ENCODE results near the gene TXNDC11. TPM values are rescaled to one million over a fixed set of nuclear protein-coding genes. Genes with fewer than 3 reads are reported as not detected.

TXNDC11 gene
- total RNA-seq, 1 donor from 2014 or later = 19.6 TPM

GRCh38 chr16:11636172-11636721 lies 106.4 kb downstream of the TXNDC11 start:
- Mint-ChIP-seq H3K4me3 (ENCODE audit: unreplicated experiment) (no peak overlapping the region), H3K4me1 (ENCODE audit: unreplicated experiment) (no peaks in the 10 kb centered on the region), H3K36me3 (ENCODE audit: low read depth, unreplicated experiment) (no peaks in the 10 kb centered on the region), H3K27ac (ENCODE audit: unreplicated experiment) (no peak overlapping the region), H3K27me3 (ENCODE audit: unreplicated experiment) (peaks cover 1% of the 10 kb centered on the region), H3K9me3 (ENCODE audit: unreplicated experiment) (no peaks in the 10 kb centered on the region)
- no peak for DNase-seq (ENCODE audit: low spot score)
- no peak for TF ChIP-seq CTCF (IDR thresholded peaks at IDR 0.05; ENCODE audit: unreplicated experiment)

- Mint-ChIP-seq H3K27me3 (ENCODE audit: unreplicated experiment) (peaks cover 1% of the 10 kb centered on the region), H3K27ac (ENCODE audit: unreplicated experiment) (no peak overlapping the region), H3K4me3 (ENCODE audit: unreplicated experiment) (no peak overlapping the region), H3K4me1 (ENCODE audit: unreplicated experiment) (no peaks in the 10 kb centered on the region), H3K9me3 (ENCODE audit: unreplicated experiment) (no peaks in the 10 kb centered on the region), H3K36me3 (ENCODE audit: low read depth, unreplicated experiment) (no peaks in the 10 kb centered on the region)
- TF ChIP-seq CTCF (IDR thresholded peaks at IDR 0.05; ENCODE audit: unreplicated experiment) = no peak
- DNase-seq (ENCODE audit: low spot score) = no peak
These were observed 106.9 kb downstream of the TXNDC11 start for GRCh38 chr16:11635679-11636171.

- no peaks in the 10 kb centered on the region for H3K4me1 Mint-ChIP-seq (ENCODE audit: unreplicated experiment)
- no peak for DNase-seq (ENCODE audit: low spot score)
- no peak overlapping the region for H3K4me3 Mint-ChIP-seq (ENCODE audit: unreplicated experiment)
- no peaks in the 10 kb centered on the region for H3K9me3 Mint-ChIP-seq (ENCODE audit: unreplicated experiment)
- no peak overlapping the region for H3K27ac Mint-ChIP-seq (ENCODE audit: unreplicated experiment)
- peaks cover 1% of the 10 kb centered on the region for H3K27me3 Mint-ChIP-seq (ENCODE audit: unreplicated experiment)
- no peak for TF ChIP-seq CTCF (IDR thresholded peaks at IDR 0.05; ENCODE audit: unreplicated experiment)
- H3K36me3 Mint-ChIP-seq (ENCODE audit: low read depth, unreplicated experiment) = no peaks in the 10 kb centered on the region
These were observed 107.5 kb downstream of the TXNDC11 start for GRCh38 chr16:11635113-11635652.

GRCh38 chr16:11634312-11634711 lies 108.3 kb downstream of the TXNDC11 start:
- no peak for DNase-seq (ENCODE audit: low spot score)
- H3K9me3 Mint-ChIP-seq (ENCODE audit: unreplicated experiment) = no peaks in the 10 kb centered on the region
- no peak for TF ChIP-seq CTCF (IDR thresholded peaks at IDR 0.05; ENCODE audit: unreplicated experiment)
- H3K27me3 Mint-ChIP-seq (ENCODE audit: unreplicated experiment) = peaks cover 1% of the 10 kb centered on the region
- H3K4me3 Mint-ChIP-seq (ENCODE audit: unreplicated experiment) = no peak overlapping the region
- H3K27ac Mint-ChIP-seq (ENCODE audit: unreplicated experiment) = no peak overlapping the region
- H3K4me1 Mint-ChIP-seq (ENCODE audit: unreplicated experiment) = no peaks in the 10 kb centered on the region
- no peaks in the 10 kb centered on the region for H3K36me3 Mint-ChIP-seq (ENCODE audit: low read depth, unreplicated experiment)

GRCh38 chr16:11633113-11633512 lies 109.5 kb downstream of the TXNDC11 start:
- peaks cover 4% of the 10 kb centered on the region for H3K27me3 Mint-ChIP-seq (ENCODE audit: unreplicated experiment)
- H3K27ac Mint-ChIP-seq (ENCODE audit: unreplicated experiment) = no peak overlapping the region
- H3K4me1 Mint-ChIP-seq (ENCODE audit: unreplicated experiment) = peaks cover 2% of the 10 kb centered on the region
- DNase-seq (ENCODE audit: low spot score) = no peak
- no peaks in the 10 kb centered on the region for H3K36me3 Mint-ChIP-seq (ENCODE audit: low read depth, unreplicated experiment)
- no peak for TF ChIP-seq CTCF (IDR thresholded peaks at IDR 0.05; ENCODE audit: unreplicated experiment)
- H3K4me3 Mint-ChIP-seq (ENCODE audit: unreplicated experiment) = no peak overlapping the region
- no peaks in the 10 kb centered on the region for H3K9me3 Mint-ChIP-seq (ENCODE audit: unreplicated experiment)
